Measurements from ENCODE around the gene SPATA31D1. TPM values are rescaled to one million over a fixed set of nuclear protein-coding genes. Genes with fewer than 3 reads are reported as not detected.
"Not testable (repeated sequence)": the region's sequence is repeated elsewhere in the genome, so short reads cannot be mapped to it uniquely, and the experiment has no call there.

The SPATA31D1 gene
- polyA plus RNA-seq (2013, experiment 1 of 2), result not detected
- polyA plus RNA-seq (2013, experiment 2 of 2), result not detected

- not testable (repeated sequence) for H3K4me2 ChIP-seq (ENCODE audit: low read length); H3K27me3 ChIP-seq (ENCODE audit: insufficient read depth, low read length, poor library complexity); DNase-seq; H2BK120ac ChIP-seq (ENCODE audit: low read depth, low read length); H3K18ac ChIP-seq (ENCODE audit: low read length); H4K8ac ChIP-seq (ENCODE audit: low read depth, low read length); H3K4me3 ChIP-seq (ENCODE audit: low read length); H3K36me3 ChIP-seq (ENCODE audit: control insufficient read depth, insufficient read depth, low read length); H2AK5ac ChIP-seq (ENCODE audit: low read length); H3K79me2 ChIP-seq (ENCODE audit: control insufficient read depth, insufficient read depth, low read length); H3K79me1 ChIP-seq (ENCODE audit: low read length); H3K4me1 ChIP-seq (ENCODE audit: control insufficient read depth, low read depth, low read length); H2BK5ac ChIP-seq (ENCODE audit: low read length); H3K23ac ChIP-seq (ENCODE audit: low read length); H3K4ac ChIP-seq (ENCODE audit: low read depth, low read length); H3K9ac ChIP-seq (ENCODE audit: low read length); H3K27ac ChIP-seq (ENCODE audit: low read depth, low read length); H3K56ac ChIP-seq (ENCODE audit: low read length); H4K5ac ChIP-seq (ENCODE audit: low read length); H2BK15ac ChIP-seq (replicated peaks; ENCODE audit: low read depth)
- no CpG with 5 or more reads among the region's 1 CpG for WGBS (ENCODE audit: extremely low coverage, insufficient coverage, low lambda C conversion rate)
Observed at GRCh38 chr9:81988472-81988871, at the start of gene SPATA31D1. Gene SPATA31D1 (plus strand): TSS chr9:81988772. CDS start chr9:81988819, 47 bp downstream.

GRCh38 chr9:81943393-81943792, 45.2 kb upstream of the SPATA31D1 start, which contains the start of gene SPATA31D3:
Gene SPATA31D3 (plus strand): TSS chr9:81943500. CDS start chr9:81943586, 86 bp downstream.
- H3K27me3 ChIP-seq (ENCODE audit: insufficient read depth, low read length, poor library complexity); H3K4me1 ChIP-seq (ENCODE audit: control insufficient read depth, low read depth, low read length); DNase-seq; H3K79me1 ChIP-seq (ENCODE audit: low read length); H3K4me3 ChIP-seq (ENCODE audit: low read length); H3K4ac ChIP-seq (ENCODE audit: low read depth, low read length); H2BK120ac ChIP-seq (ENCODE audit: low read depth, low read length); H3K36me3 ChIP-seq (ENCODE audit: control insufficient read depth, insufficient read depth, low read length); H3K18ac ChIP-seq (ENCODE audit: low read length); H4K5ac ChIP-seq (ENCODE audit: low read length); H3K4me2 ChIP-seq (ENCODE audit: low read length); H3K79me2 ChIP-seq (ENCODE audit: control insufficient read depth, insufficient read depth, low read length); H3K56ac ChIP-seq (ENCODE audit: low read length); H3K9ac ChIP-seq (ENCODE audit: low read length); H3K27ac ChIP-seq (ENCODE audit: low read depth, low read length); H3K23ac ChIP-seq (ENCODE audit: low read length); H4K8ac ChIP-seq (ENCODE audit: low read depth, low read length); H2BK15ac ChIP-seq (replicated peaks; ENCODE audit: low read depth); H2AK5ac ChIP-seq (ENCODE audit: low read length); H2BK5ac ChIP-seq (ENCODE audit: low read length): not testable (repeated sequence)
- no CpG with 5 or more reads among the region's 2 CpGs for WGBS (ENCODE audit: extremely low coverage, insufficient coverage, low lambda C conversion rate)

GRCh38 chr9:81948650-81949049, 39.9 kb upstream of the SPATA31D1 start:
- H3K4ac ChIP-seq (ENCODE audit: low read depth, low read length); H3K27ac ChIP-seq (ENCODE audit: low read depth, low read length); H3K36me3 ChIP-seq (ENCODE audit: control insufficient read depth, insufficient read depth, low read length); H3K27me3 ChIP-seq (ENCODE audit: insufficient read depth, low read length, poor library complexity); H2BK120ac ChIP-seq (ENCODE audit: low read depth, low read length); H3K4me2 ChIP-seq (ENCODE audit: low read length); H3K56ac ChIP-seq (ENCODE audit: low read length); H3K23ac ChIP-seq (ENCODE audit: low read length); H2AK5ac ChIP-seq (ENCODE audit: low read length); H2BK15ac ChIP-seq (replicated peaks; ENCODE audit: low read depth); H4K8ac ChIP-seq (ENCODE audit: low read depth, low read length); H4K5ac ChIP-seq (ENCODE audit: low read length); H3K9ac ChIP-seq (ENCODE audit: low read length); H3K79me1 ChIP-seq (ENCODE audit: low read length); H2BK5ac ChIP-seq (ENCODE audit: low read length); H3K79me2 ChIP-seq (ENCODE audit: control insufficient read depth, insufficient read depth, low read length); H3K4me1 ChIP-seq (ENCODE audit: control insufficient read depth, low read depth, low read length); H3K18ac ChIP-seq (ENCODE audit: low read length); DNase-seq; H3K4me3 ChIP-seq (ENCODE audit: low read length): not testable (repeated sequence)
- WGBS (ENCODE audit: extremely low coverage, insufficient coverage, low lambda C conversion rate), result no CpG with 5 or more reads among the region's 3 CpGs

DNA sequence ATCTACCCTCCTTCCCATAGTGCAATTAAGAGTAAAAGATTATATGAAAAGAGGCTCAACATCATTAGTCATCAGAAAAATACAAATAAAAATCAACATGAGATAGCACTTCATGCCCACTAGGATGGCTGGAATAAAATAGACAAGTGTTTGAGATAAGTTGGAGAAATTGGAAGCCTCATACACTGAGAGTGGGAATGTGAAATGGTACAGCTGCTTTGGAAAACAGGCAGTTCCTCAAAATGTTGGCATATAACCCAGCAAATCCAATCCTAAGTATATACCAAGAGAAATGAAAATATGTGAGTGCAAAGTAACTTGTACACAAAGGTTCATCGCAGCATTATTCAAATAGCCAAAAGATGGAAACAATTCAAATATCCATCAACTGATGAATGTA, 35.5 kb upstream of the SPATA31D1 start:
- no peaks in the 10 kb centered on the region for H3K27me3 ChIP-seq (ENCODE audit: insufficient read depth, low read length, poor library complexity)
- no CpG with 5 or more reads among the region's 1 CpG for WGBS (ENCODE audit: extremely low coverage, insufficient coverage, low lambda C conversion rate)
- H2BK5ac ChIP-seq (ENCODE audit: low read length), result no peak overlapping the region
- no peak overlapping the region for H3K4me3 ChIP-seq (ENCODE audit: low read length)
- H4K5ac ChIP-seq (ENCODE audit: low read length), result no peak overlapping the region
- H3K4me1 ChIP-seq (ENCODE audit: control insufficient read depth, low read depth, low read length), result no peaks in the 10 kb centered on the region
- H2AK5ac ChIP-seq (ENCODE audit: low read length), result no peak overlapping the region
- H3K56ac ChIP-seq (ENCODE audit: low read length), result no peak overlapping the region
- H2BK120ac ChIP-seq (ENCODE audit: low read depth, low read length), result no peak overlapping the region
- no peak overlapping the region for H3K4ac ChIP-seq (ENCODE audit: low read depth, low read length)
- H3K79me2 ChIP-seq (ENCODE audit: control insufficient read depth, insufficient read depth, low read length), result no peaks in the 10 kb centered on the region
- no peak for DNase-seq
- H3K27ac ChIP-seq (ENCODE audit: low read depth, low read length), result no peak overlapping the region
- H4K8ac ChIP-seq (ENCODE audit: low read depth, low read length), result no peak overlapping the region
- H2BK15ac ChIP-seq (replicated peaks; ENCODE audit: low read depth), result no peak overlapping the region
- H3K4me2 ChIP-seq (ENCODE audit: low read length), result no peak overlapping the region
- no peak overlapping the region for H3K23ac ChIP-seq (ENCODE audit: low read length)
- no peaks in the 10 kb centered on the region for H3K79me1 ChIP-seq (ENCODE audit: low read length)
- H3K18ac ChIP-seq (ENCODE audit: low read length), result no peak overlapping the region
- no peaks in the 10 kb centered on the region for H3K36me3 ChIP-seq (ENCODE audit: control insufficient read depth, insufficient read depth, low read length)
- H3K9ac ChIP-seq (ENCODE audit: low read length), result no peak overlapping the region

GRCh38 chr9:81955625-81956024, 32.9 kb upstream of the SPATA31D1 start:
- Histone ChIP-seq H3K27me3 (ENCODE audit: insufficient read depth, low read length, poor library complexity) (no peaks in the 10 kb centered on the region), H4K8ac (ENCODE audit: low read depth, low read length) (no peak overlapping the region), H3K79me1 (ENCODE audit: low read length) (no peaks in the 10 kb centered on the region), H3K4me1 (ENCODE audit: control insufficient read depth, low read depth, low read length) (no peaks in the 10 kb centered on the region), H3K4me3 (ENCODE audit: low read length) (no peak overlapping the region), H2BK15ac (replicated peaks; ENCODE audit: low read depth) (no peak overlapping the region), H3K4ac (ENCODE audit: low read depth, low read length) (no peak overlapping the region), H3K79me2 (ENCODE audit: control insufficient read depth, insufficient read depth, low read length) (no peaks in the 10 kb centered on the region), H3K18ac (ENCODE audit: low read length) (no peak overlapping the region), H3K9ac (ENCODE audit: low read length) (no peak overlapping the region), H4K5ac (ENCODE audit: low read length) (no peak overlapping the region), H3K27ac (ENCODE audit: low read depth, low read length) (no peak overlapping the region), H2BK5ac (ENCODE audit: low read length) (no peak overlapping the region), H3K36me3 (ENCODE audit: control insufficient read depth, insufficient read depth, low read length) (no peaks in the 10 kb centered on the region), H3K56ac (ENCODE audit: low read length) (no peak overlapping the region), H3K4me2 (ENCODE audit: low read length) (no peak overlapping the region), H2AK5ac (ENCODE audit: low read length) (no peak overlapping the region), H2BK120ac (ENCODE audit: low read depth, low read length) (no peak overlapping the region), H3K23ac (ENCODE audit: low read length) (no peak overlapping the region)
- DNase-seq, result no peak
